Anterior cingulate cortex (tissue), 58 donors: ENCODE measurements around the gene ZNF667.

Experiments used
- DNase-seq, 58 donors: peaks; one replicate each; lab custom pipeline; 2025; lab: John Stamatoyannopoulos, UW

ZNF667 gene

GRCh38 chr19:56476651-56477428 is at the start of gene ZNF667:
ZNF667 (minus strand) TSS chr19:56477345; CDS start chr19:56462370, 14,975 bp downstream.
- DNase-seq, result peak in 54 of 58 donors; percentile 1 to 79 (median 45)

- DNase-seq, result no peak
Observed at GRCh38 chr19:56525214-56525860, 48.2 kb upstream of the ZNF667 start.

- peak in 9 of 58 donors; percentile 19 to 55 (median 31) for DNase-seq
Observed at GRCh38 chr19:56508290-56508778, 31.2 kb upstream of the ZNF667 start.

- DNase-seq, result peak; percentile 76 to 99 (median 98)
Observed at GRCh38 chr19:56507446-56508289, 30.5 kb upstream of the ZNF667 start, which contains the start of gene ZNF471. ZNF471 (plus strand) TSS chr19:56507855; CDS start chr19:56511572, 3,717 bp downstream.

GRCh38 chr19:56504581-56504980 is 27.4 kb upstream of the ZNF667 start:
- DNase-seq, result no peak

- DNase-seq, result no peak
Observed at GRCh38 chr19:56491399-56491798, 14.3 kb upstream of the ZNF667 start.

- DNase-seq, result peak; percentile 74 to 99 (median 93)
Observed at GRCh38 chr19:56477429-56478338, 539 bp upstream of the ZNF667 start.

GRCh38 chr19:56476093-56476492 is 1.1 kb downstream of the ZNF667 start:
- peak in 1 of 58 donors; percentile 19 for DNase-seq

GRCh38 chr19:56474308-56474707 is 2.8 kb downstream of the ZNF667 start:
- no peak for DNase-seq

GRCh38 chr19:56441206-56441792 is 35.8 kb downstream of the ZNF667 start:
- DNase-seq, result no peak

GRCh38 chr19:56423985-56424353 is 53.2 kb downstream of the ZNF667 start:
- DNase-seq, result no peak

- DNase-seq, result no peak
Observed at GRCh38 chr19:56423276-56423984, 53.7 kb downstream of the ZNF667 start.

- DNase-seq, result no peak
Observed at GRCh38 chr19:56405062-56405461, 72.1 kb downstream of the ZNF667 start.

GRCh38 chr19:56404705-56405056 is 72.5 kb downstream of the ZNF667 start:
- no peak for DNase-seq

GRCh38 chr19:56403764-56404704 is 73.1 kb downstream of the ZNF667 start, which contains the start of gene ZNF583:
ZNF583 (plus strand) TSS chr19:56404332; CDS start chr19:56407115, 2,783 bp downstream.
- peak; percentile 77 to 96 (median 92) for DNase-seq

GRCh38 chr19:56403261-56403660 is 73.9 kb downstream of the ZNF667 start:
- DNase-seq, result peak in 2 of 58 donors; percentile 1 to 3

- DNase-seq, result no peak
Observed at GRCh38 chr19:56400485-56400884, 76.7 kb downstream of the ZNF667 start.
